HG03139 (cell line): ENCODE measurements around the gene MGLL.
"Not testable (repeated sequence)": the region's sequence is repeated elsewhere in the genome, so short reads cannot be mapped to it uniquely, and the experiment has no call there.

Experiments used
- ATAC-seq: cut with Tn5 transposase; IDR thresholded peaks from one replicate; pipeline ENCODE4 v1.9.1; 2021; ENCODE audit not compliant: unreplicated experiment

Gene MGLL

GRCh38 chr3:127693336-127693843 is 128.9 kb downstream of the MGLL start:
- ATAC-seq, result no peak

- no peak for ATAC-seq
These were observed 129.6 kb downstream of the MGLL start for GRCh38 chr3:127692501-127693335.

GRCh38 chr3:127691974-127692373 is 130.3 kb downstream of the MGLL start:
- ATAC-seq, result no peak

GRCh38 chr3:127691489-127691888 is 130.8 kb downstream of the MGLL start:
- no peak for ATAC-seq

- no peak for ATAC-seq
These were observed 131.4 kb downstream of the MGLL start for GRCh38 chr3:127690823-127691452.

GRCh38 chr3:127690106-127690505 is 132.2 kb downstream of the MGLL start:
- no peak for ATAC-seq

GRCh38 chr3:127689266-127689860 is 133.0 kb downstream of the MGLL start:
- no peak for ATAC-seq

GRCh38 chr3:127688416-127689265 is 133.7 kb downstream of the MGLL start:
- no peak for ATAC-seq

GRCh38 chr3:127688022-127688415 is 134.3 kb downstream of the MGLL start:
- ATAC-seq, result no peak

GRCh38 chr3:127687228-127687737 is 135.0 kb downstream of the MGLL start:
- ATAC-seq, result no peak

- ATAC-seq, result no peak
These were observed 135.8 kb downstream of the MGLL start for GRCh38 chr3:127686512-127686894.

GRCh38 chr3:127685708-127686511 is 136.4 kb downstream of the MGLL start:
- ATAC-seq, result no peak

- ATAC-seq, result no peak
These were observed 137.2 kb downstream of the MGLL start for GRCh38 chr3:127684871-127685707.

GRCh38 chr3:127682561-127682960 is 139.8 kb downstream of the MGLL start:
- ATAC-seq, result no peak

GRCh38 chr3:127682175-127682554 is 140.2 kb downstream of the MGLL start:
- ATAC-seq, result not testable (repeated sequence)

- no peak for ATAC-seq
These were observed 141.5 kb downstream of the MGLL start for GRCh38 chr3:127680798-127681221.

GRCh38 chr3:127680146-127680661 is 142.1 kb downstream of the MGLL start:
- no peak for ATAC-seq

GRCh38 chr3:127679534-127680145 is 142.7 kb downstream of the MGLL start:
- ATAC-seq, result no peak
